Neutrophil (primary cell): Measurements from ENCODE around the gene CDK6.

ENCODE experiments used
- H3K27ac ChIP-seq: fragments of 200-600 bp; sonication (generic); 2 replicates; pipeline ENCODE4 v1.5.1; 2016; ENCODE audit warnings: mild to moderate bottlenecking, moderate library complexity
- H3K27me3 ChIP-seq: fragments of 200-600 bp; sonication (generic); 2 replicates; pipeline ENCODE4 v1.6.0; 2016; ENCODE audit warnings: mild to moderate bottlenecking
- H3K36me3 ChIP-seq: fragments of 200-600 bp; sonication (generic); 2 replicates; pipeline ENCODE4 v1.5.1; 2017
- H3K4me1 ChIP-seq, 2 experiments: fragments of 200-600 bp in 1 of 2; sonication (generic) in 1 of 2; 1 replicate in 1 of 2; 2 replicates in 1 of 2; pipeline versions ENCODE4 v1.5.1 to v1.6.1; 2013 to 2016; ENCODE audit warnings: low read depth in 1 of 2, low read length in 1 of 2, mild to moderate bottlenecking in 1 of 2, moderate library complexity in 1 of 2; ENCODE audit not compliant: control insufficient read depth in 1 of 2, insufficient read depth in 1 of 2
- H3K4me3 ChIP-seq, 2 experiments: fragments of 200-600 bp in 1 of 2; sonication (generic) in 1 of 2; 1 replicate in 1 of 2; 2 replicates in 1 of 2; pipeline ENCODE4 v1.5.1; 2013 to 2016; ENCODE audit warnings: low read depth in 1 of 2, low read length in 1 of 2, mild to moderate bottlenecking in 1 of 2, moderate library complexity in 1 of 2
- H3K9me3 ChIP-seq: fragments of 200-600 bp; sonication (generic); 2 replicates; pipeline ENCODE4 v1.5.1; 2016
- CTCF ChIP-seq: fragments of 200-600 bp; sonication (generic); IDR thresholded peaks from 2 replicates; pipeline ENCODE4 v1.5.1; 2016; ENCODE audit warnings: antibody characterized with exemption

Gene CDK6

DNA sequence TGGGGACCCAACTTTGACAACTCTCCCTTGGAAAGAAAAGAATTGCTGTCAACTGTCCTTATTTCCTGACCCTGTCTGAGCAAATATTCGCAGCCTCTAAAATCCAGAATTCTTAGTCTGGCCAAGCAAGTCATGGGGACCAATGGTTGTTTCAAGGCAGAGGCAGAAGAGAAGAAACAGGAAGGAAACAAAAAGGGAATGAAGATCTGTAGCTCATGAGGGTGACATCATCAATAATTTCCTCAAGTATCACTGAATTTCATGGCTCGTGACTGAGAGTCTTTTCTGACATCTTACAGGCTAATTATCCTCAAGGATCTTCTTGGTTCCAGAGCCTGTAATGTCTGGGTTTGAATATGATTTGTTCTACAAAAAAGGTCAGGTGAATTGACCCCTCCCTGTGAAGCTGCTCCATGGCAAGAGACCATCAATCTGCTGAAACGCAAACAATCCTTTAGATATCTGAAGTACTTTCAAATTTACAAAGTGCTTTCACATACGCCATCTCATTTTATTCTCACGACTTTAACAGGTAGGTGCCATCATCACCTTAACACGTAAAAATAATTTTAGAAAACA lies 5.8 kb downstream of the CDK6 start:
- no peak for TF ChIP-seq CTCF
- no peak overlapping the region for H3K27ac ChIP-seq
- H3K36me3 ChIP-seq, result no peaks in the 10 kb centered on the region
- no peaks in the 10 kb centered on the region for H3K27me3 ChIP-seq
- no peak overlapping the region for H3K4me3 ChIP-seq
- no peaks in the 10 kb centered on the region for H3K9me3 ChIP-seq
- H3K4me1 ChIP-seq, result peaks cover 33 to 36% of the 10 kb centered on the region in 2 experiments

DNA sequence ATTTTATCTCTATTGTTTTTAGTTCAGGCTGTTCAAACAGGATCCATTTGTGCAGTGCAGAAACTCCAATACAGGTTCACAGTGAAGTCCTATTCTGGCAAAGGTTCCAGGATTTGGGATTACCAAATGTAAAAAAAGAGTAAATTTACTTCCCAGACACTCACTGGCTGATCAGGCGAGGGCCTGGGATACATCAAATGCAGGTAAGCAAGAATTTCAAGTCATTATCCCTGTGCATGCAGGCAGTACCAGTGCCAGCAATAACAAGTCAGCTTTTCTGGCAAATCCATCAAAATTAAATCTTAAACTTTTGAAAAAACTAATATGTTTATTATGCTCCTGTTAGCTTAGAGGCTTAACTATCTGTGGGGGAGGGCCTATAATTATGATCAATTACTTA lies 6.3 kb downstream of the CDK6 start:
- H3K4me3 ChIP-seq, result no peak overlapping the region
- no peak overlapping the region for H3K27ac ChIP-seq
- H3K9me3 ChIP-seq, result no peaks in the 10 kb centered on the region
- H3K4me1 ChIP-seq, result peaks cover 34 to 37% of the 10 kb centered on the region in 2 experiments
- no peaks in the 10 kb centered on the region for H3K36me3 ChIP-seq
- TF ChIP-seq CTCF, result no peak
- H3K27me3 ChIP-seq, result no peaks in the 10 kb centered on the region

- H3K36me3 ChIP-seq, result no peaks in the 10 kb centered on the region
- H3K4me1 ChIP-seq, result peaks cover 27 to 42% of the 10 kb centered on the region in 2 experiments
These were observed 8.8 kb downstream of the CDK6 start for GRCh38 chr7:92827464-92828120.

GRCh38 chr7:92826258-92826938 lies 10.0 kb downstream of the CDK6 start:
- H3K4me1 ChIP-seq, result peaks cover 15 to 30% of the 10 kb centered on the region in 2 experiments
- H3K27ac ChIP-seq, result no peak overlapping the region
- no peaks in the 10 kb centered on the region for H3K9me3 ChIP-seq
- TF ChIP-seq CTCF, result no peak
- no peaks in the 10 kb centered on the region for H3K27me3 ChIP-seq
- no peaks in the 10 kb centered on the region for H3K36me3 ChIP-seq
- no peak overlapping the region for H3K4me3 ChIP-seq

More at GRCh38 chr7:92827464-92828120, 8.8 kb downstream of the CDK6 start:
- Histone ChIP-seq H3K9me3 (no peaks in the 10 kb centered on the region), H3K27me3 (no peaks in the 10 kb centered on the region), H3K27ac (no peak overlapping the region), H3K4me3 (no peak overlapping the region)
- TF ChIP-seq CTCF, result no peak

DNA sequence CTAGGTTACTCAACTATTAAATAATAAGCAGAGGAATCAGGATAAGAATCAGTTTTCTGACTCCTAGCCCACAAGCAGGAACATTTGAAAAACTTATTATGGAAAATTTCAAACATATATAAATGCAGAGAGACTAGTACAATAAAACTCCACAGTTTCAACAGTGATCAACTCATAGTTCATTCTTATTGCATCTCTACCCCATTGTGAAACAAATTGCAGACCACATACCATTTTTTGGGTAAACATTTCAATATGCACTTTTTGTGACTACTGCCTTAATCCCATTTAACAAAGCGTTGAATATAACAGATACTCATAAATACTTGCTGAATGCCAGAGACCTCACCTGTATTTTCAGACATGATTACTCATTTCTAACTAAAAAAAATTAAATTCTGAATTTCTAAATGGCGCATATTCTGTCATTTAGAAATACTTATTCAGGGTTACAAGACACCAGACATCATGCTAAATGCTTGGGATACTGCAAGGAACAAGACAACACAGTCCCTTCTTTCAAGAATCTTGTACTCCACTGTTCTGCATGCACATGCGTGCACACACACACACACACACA lies 11.4 kb downstream of the CDK6 start:
- H3K9me3 ChIP-seq, result no peaks in the 10 kb centered on the region
- no peaks in the 10 kb centered on the region for H3K27me3 ChIP-seq
- no peaks in the 10 kb centered on the region for H3K36me3 ChIP-seq
- H3K4me3 ChIP-seq, result no peak overlapping the region
- no peak overlapping the region for H3K27ac ChIP-seq
- H3K4me1 ChIP-seq, result peaks cover 5 to 19% of the 10 kb centered on the region in 2 experiments
- TF ChIP-seq CTCF, result no peak
